PC-9 (cell line): ENCODE results near the gene ZNF581. TPM values are rescaled to one million over a fixed set of nuclear protein-coding genes. Genes with fewer than 3 reads are reported as not detected.
A peak's percentile ranks its signal among the peaks of the same experiment; 100 is the strongest.

ENCODE experiments used
- BruUV-seq: library from RNA; stranded (reverse); fragments of 400-500 nt; replicated peaks from 2 replicates; lab custom pipeline; 2021; lab: Mats Ljungman, UMichigan
- CTCF ChIA-PET: fragments of 300-600 bp; sonication (Branson Sonifier 250); formaldehyde crosslinking; loops from one replicate; lab custom pipeline; 2022; ENCODE audit warnings: antibody characterized with exemption; lab: Charles Lee
- POLR2A ChIA-PET: fragments of 300-600 bp; sonication (Branson Sonifier 250); formaldehyde crosslinking; loops from one replicate; lab custom pipeline; 2022; ENCODE audit warnings: antibody characterized with exemption; ENCODE audit not compliant: unreplicated experiment; lab: Charles Lee
- DNase-seq, 2 experiments: peaks; one replicate each; pipeline versions ENCODE4 v3.0.0 to v3.0.0-alpha.2; 2015 to 2022; ENCODE audit warnings: mixed read lengths in 1 of 2
- H2AFZ ChIP-seq: fragments of 200-600 bp; sonication (generic); 2 replicates; pipeline ENCODE4 v1.8.1; 2017; ENCODE audit warnings: antibody characterized with exemption
- H3F3A ChIP-seq: fragments of 200-600 bp; sonication (generic); 2 replicates; pipeline ENCODE4 v1.8.1; 2017; ENCODE audit warnings: antibody characterized with exemption, mild to moderate bottlenecking, low read depth; ENCODE audit not compliant: insufficient read depth
- H3K27ac ChIP-seq: fragments of 200-600 bp; sonication (generic); 2 replicates; pipeline ENCODE4 v1.6.1; 2016; ENCODE audit warnings: mixed run types
- H3K27me3 ChIP-seq: fragments of 200-600 bp; sonication (generic); 2 replicates; pipeline ENCODE4 v1.6.1; 2016; ENCODE audit warnings: low read depth, mixed run types; ENCODE audit not compliant: insufficient read depth
- H3K36me3 ChIP-seq: fragments of 200-600 bp; sonication (generic); 2 replicates; pipeline ENCODE4 v1.6.1; 2016; ENCODE audit warnings: low read depth, mixed run types
- H3K4me1 ChIP-seq: fragments of 200-600 bp; sonication (generic); replicated peaks from 2 replicates; pipeline ENCODE4 v1.6.1; 2016; ENCODE audit warnings: mixed run types; ENCODE audit not compliant: insufficient read depth
- H3K4me2 ChIP-seq: fragments of 200-600 bp; sonication (generic); 2 replicates; pipeline ENCODE4 v1.6.1; 2017; ENCODE audit warnings: mixed run types
- H3K4me3 ChIP-seq: fragments of 200-600 bp; sonication (generic); 2 replicates; pipeline ENCODE4 v1.6.1; 2016; ENCODE audit warnings: mixed run types
- H3K79me2 ChIP-seq: fragments of 200-600 bp; sonication (generic); 2 replicates; pipeline ENCODE4 v1.6.1; 2017; ENCODE audit warnings: low read depth, mixed run types
- H3K9me2 ChIP-seq: fragments of 200-600 bp; sonication (generic); 2 replicates; pipeline ENCODE4 v1.8.1; 2017; ENCODE audit warnings: mild to moderate bottlenecking; ENCODE audit not compliant: insufficient read depth
- H3K9me3 ChIP-seq: fragments of 200-600 bp; sonication (generic); 2 replicates; pipeline ENCODE4 v1.8.1; 2016; ENCODE audit warnings: low read depth; ENCODE audit not compliant: insufficient read depth
- H4K20me1 ChIP-seq: fragments of 200-600 bp; sonication (generic); 2 replicates; pipeline ENCODE4 v1.8.1; 2017; ENCODE audit not compliant: insufficient read depth
- CTCF ChIP-seq: fragments of 200-600 bp; sonication (generic); conservative IDR thresholded peaks from 2 replicates; pipeline ENCODE4 v1.6.1; 2017; ENCODE audit warnings: mixed run types, antibody characterized with exemption, mild to moderate bottlenecking, moderate library complexity
- EZH2 ChIP-seq: fragments of 200-600 bp; sonication (generic); IDR thresholded peaks from 2 replicates; pipeline ENCODE4 v1.8.0; 2017; ENCODE audit warnings: antibody characterized with exemption, low read depth
- intact Hi-C: fragments of 100-400 bp; cut with micrococcal nuclease; formaldehyde crosslinking; loops from one replicate; pipeline ENCODE4 v1.10.0; 2022; ENCODE audit not compliant: unreplicated experiment
- total RNA-seq: library from RNA; stranded (reverse); gene quantifications from 2 replicates; pipeline ENCODE4 v1.2.3, GENCODE V29; 2021

ZNF581 gene
- total RNA-seq, 1 experiment from 2014 or later = 53.5 TPM

- peaks cover 37% of the 10 kb centered on the region; the same call in 1 of the 2 replicates for H3F3A ChIP-seq
- no peak overlapping the region for H3K4me3 ChIP-seq
- H3K27ac ChIP-seq = no peak overlapping the region
- intact Hi-C loops = no loop called here
- H3K4me2 ChIP-seq = peak overlapping the region; percentile 90; the same call in 1 of the 2 replicates
- no TSS peak for BruUV-seq
- peaks cover 50% of the 10 kb centered on the region for H3K79me2 ChIP-seq
- no peaks in the 10 kb centered on the region for H3K9me2 ChIP-seq
- no peak overlapping the region for H2AFZ ChIP-seq
- H3K9me3 ChIP-seq = no peaks in the 10 kb centered on the region
- peaks cover 8% of the 10 kb centered on the region; the same call in 1 of the 2 replicates for H4K20me1 ChIP-seq
- no peaks in the 10 kb centered on the region for H3K27me3 ChIP-seq
- peaks cover 8% of the 10 kb centered on the region for H3K4me1 ChIP-seq
- DNase-seq = no peak
- CTCF ChIA-PET = no interaction called here
- H3K36me3 ChIP-seq = peaks cover 6% of the 10 kb centered on the region
- POLR2A ChIA-PET = interaction anchor here (0.6 kb wide), 1 partner anchor 99 kb away, joined by 4 read pairs; no protein-coding TSS in a partner anchor
- TF ChIP-seq EZH2 = no peak
- no peak for TF ChIP-seq CTCF
These were observed 2.0 kb downstream of the ZNF581 start for GRCh38 chr19:55645512-55645881.

- ChIA-PET POLR2A (interaction anchor here (0.6 to 0.7 kb wide), 2 partner anchors 16 to 172 kb away, joined by 3 to 4 read pairs; no protein-coding TSS in a partner anchor), CTCF (interaction anchor here (0.6 kb wide), 1 partner anchor 661 kb away, joined by 3 read pairs; no protein-coding TSS in a partner anchor)
- H3K27me3 ChIP-seq = no peaks in the 10 kb centered on the region
- no peak overlapping the region for H2AFZ ChIP-seq
- H3K9me3 ChIP-seq = no peaks in the 10 kb centered on the region
- no peak overlapping the region for H3K4me3 ChIP-seq
- peaks cover 42% of the 10 kb centered on the region for H3K79me2 ChIP-seq
- H4K20me1 ChIP-seq = peaks cover 8% of the 10 kb centered on the region; the same call in 1 of the 2 replicates
- no peaks in the 10 kb centered on the region for H3K9me2 ChIP-seq
- peaks cover 26% of the 10 kb centered on the region; the same call in 1 of the 2 replicates for H3F3A ChIP-seq
- H3K4me2 ChIP-seq = no peak overlapping the region
- TF ChIP-seq EZH2 = no peak
- TF ChIP-seq CTCF = no peak
- H3K4me1 ChIP-seq = peaks cover 8% of the 10 kb centered on the region
- H3K36me3 ChIP-seq = peaks cover 6% of the 10 kb centered on the region
- intact Hi-C loops = no loop called here
- DNase-seq = no peak
- H3K27ac ChIP-seq = no peak overlapping the region
- BruUV-seq = no TSS peak
These were observed 3.7 kb downstream of the ZNF581 start for GRCh38 chr19:55646889-55647731.

- Histone ChIP-seq H3K79me2 (peaks cover 34% of the 10 kb centered on the region), H3K9me2 (no peaks in the 10 kb centered on the region), H4K20me1 (peaks cover 8% of the 10 kb centered on the region; the same call in 1 of the 2 replicates), H2AFZ (no peak within 1 kb of the TSS), H3F3A (peaks cover 24% of the 10 kb centered on the region; the same call in 1 of the 2 replicates), H3K36me3 (peaks cover 6% of the 10 kb centered on the region), H3K27ac (no peak within 1 kb of the TSS), H3K9me3 (no peaks in the 10 kb centered on the region), H3K4me2 (no peak within 1 kb of the TSS), H3K4me3 (no peak within 1 kb of the TSS), H3K27me3 (no peaks in the 10 kb centered on the region), H3K4me1 (peaks cover 11% of the 10 kb centered on the region)
- intact Hi-C loops = no loop called here
- ChIA-PET POLR2A (no interaction called here), CTCF (no interaction called here)
- peak in 1 of 2 experiments; percentile 9 for DNase-seq
- no peak for TF ChIP-seq CTCF
- no peak for TF ChIP-seq EZH2
- no TSS peak for BruUV-seq
These were observed 4.5 kb downstream of the ZNF581 start, which contains the start of gene CCDC106 for GRCh38 chr19:55647732-55648584. Gene CCDC106 (plus strand): TSS chr19:55648212. CDS start chr19:55649047, 835 bp downstream.
